OCI-LY3 (cell line): ENCODE measurements around the gene FBH1.

Experiments
- EZH2phosphoT487 ChIP-seq: fragments of 200-600 bp; shearing (Covaris generic); IDR thresholded peaks from 2 replicates; pipeline ENCODE4 v1.6.1; 2018; ENCODE audit warnings: antibody characterized with exemption, mixed run types, low read depth
- TF ChIP-seq, protein P1 (sequence below): fragments of 200-600, 300-600 bp; sonication (generic); IDR thresholded peaks from 2 replicates; pipeline ENCODE4 v1.5.1; 2014; ENCODE audit warnings: antibody characterized with exemption, low read length, low read depth

DNA sequence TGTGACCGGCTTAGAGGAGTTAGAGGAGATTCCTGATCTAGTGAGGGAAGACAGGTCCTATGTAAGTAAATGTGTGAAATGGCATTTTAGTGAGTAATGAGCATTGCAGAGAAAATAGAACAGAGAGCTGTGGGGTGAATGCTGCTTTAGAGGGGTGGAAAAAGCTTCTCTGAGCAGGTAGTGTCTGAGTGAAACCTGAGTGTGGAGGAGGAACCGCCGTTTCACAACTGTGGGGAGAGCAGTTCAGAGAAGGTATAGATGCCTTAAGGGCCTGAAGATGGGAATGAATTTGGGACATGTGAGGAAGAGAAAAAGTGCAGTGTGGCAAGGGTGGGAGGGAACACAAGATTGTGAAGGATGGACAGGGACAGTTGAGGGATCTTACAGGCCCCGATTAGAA, 21.6 kb downstream of the FBH1 start:
- TF ChIP-seq, protein P1, sequence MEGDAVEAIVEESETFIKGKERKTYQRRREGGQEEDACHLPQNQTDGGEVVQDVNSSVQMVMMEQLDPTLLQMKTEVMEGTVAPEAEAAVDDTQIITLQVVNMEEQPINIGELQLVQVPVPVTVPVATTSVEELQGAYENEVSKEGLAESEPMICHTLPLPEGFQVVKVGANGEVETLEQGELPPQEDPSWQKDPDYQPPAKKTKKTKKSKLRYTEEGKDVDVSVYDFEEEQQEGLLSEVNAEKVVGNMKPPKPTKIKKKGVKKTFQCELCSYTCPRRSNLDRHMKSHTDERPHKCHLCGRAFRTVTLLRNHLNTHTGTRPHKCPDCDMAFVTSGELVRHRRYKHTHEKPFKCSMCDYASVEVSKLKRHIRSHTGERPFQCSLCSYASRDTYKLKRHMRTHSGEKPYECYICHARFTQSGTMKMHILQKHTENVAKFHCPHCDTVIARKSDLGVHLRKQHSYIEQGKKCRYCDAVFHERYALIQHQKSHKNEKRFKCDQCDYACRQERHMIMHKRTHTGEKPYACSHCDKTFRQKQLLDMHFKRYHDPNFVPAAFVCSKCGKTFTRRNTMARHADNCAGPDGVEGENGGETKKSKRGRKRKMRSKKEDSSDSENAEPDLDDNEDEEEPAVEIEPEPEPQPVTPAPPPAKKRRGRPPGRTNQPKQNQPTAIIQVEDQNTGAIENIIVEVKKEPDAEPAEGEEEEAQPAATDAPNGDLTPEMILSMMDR: no peak
- TF ChIP-seq EZH2phosphoT487: no peak
